Fibroblast of villous mesenchyme (primary cell): Measurements from ENCODE around the gene AUTS2. TPM values are rescaled to one million over a fixed set of nuclear protein-coding genes. Genes with fewer than 3 reads are reported as not detected.
A peak's percentile ranks its signal among the peaks of the same experiment; 100 is the strongest.

Experiments
- DNase-seq: peaks from one replicate; pipeline ENCODE4 v3.0.0-alpha.2; 2010; ENCODE audit warnings: low read depth
- H3K4me3 ChIP-seq: 2 replicates; pipeline ENCODE4 v1.5.1; 2011; ENCODE audit warnings: low read depth, mild to moderate bottlenecking, low read length
- total RNA-seq: library from RNA; depleted of rRNA; stranded (reverse); fragments of >200 nt; gene quantifications from 2 replicates; pipeline ENCODE4 v1.2.3, GENCODE V29; 2012
- TF ChIP-seq, protein P1 (sequence below): IDR thresholded peaks from 2 replicates; pipeline ENCODE4 v1.5.1; 2012; ENCODE audit warnings: low read depth, mild to moderate bottlenecking, low read length; ENCODE audit not compliant: insufficient read depth

The AUTS2 gene
- total RNA-seq, 1 donor, result 3.9 TPM

DNA sequence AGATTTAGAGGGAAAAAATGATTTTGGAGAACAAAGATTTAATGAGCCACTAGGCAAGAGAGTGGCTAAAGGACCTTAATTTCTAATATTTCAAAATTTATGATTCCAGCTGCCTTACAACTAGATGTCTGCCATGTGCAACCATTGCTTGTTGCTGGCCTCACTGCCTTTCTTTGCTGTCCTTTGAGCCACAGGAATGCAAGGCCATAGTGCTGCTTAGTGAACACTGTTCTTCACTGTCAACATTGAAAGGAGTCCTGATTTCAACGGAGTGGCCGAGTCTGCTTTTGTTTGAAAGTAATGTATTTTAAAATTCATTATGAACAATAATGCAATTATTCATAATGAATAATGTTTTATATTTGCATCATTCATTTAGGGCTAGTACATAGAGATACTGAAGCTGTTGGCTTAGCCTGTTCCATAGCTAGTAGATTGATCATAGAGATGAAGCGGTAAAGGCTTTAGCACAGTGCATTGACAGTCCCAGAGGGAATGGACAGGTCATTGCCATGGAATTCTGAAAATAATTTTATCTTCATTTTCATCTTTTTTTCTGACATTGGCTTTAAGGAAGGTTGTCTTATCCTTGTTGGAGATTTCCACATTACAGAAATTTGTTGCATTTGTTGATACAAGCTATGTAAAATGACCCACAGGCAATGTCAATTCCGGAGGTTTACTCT, 544.1 kb downstream of the AUTS2 start:
- no peak overlapping the region for H3K4me3 ChIP-seq
- TF ChIP-seq, protein P1, sequence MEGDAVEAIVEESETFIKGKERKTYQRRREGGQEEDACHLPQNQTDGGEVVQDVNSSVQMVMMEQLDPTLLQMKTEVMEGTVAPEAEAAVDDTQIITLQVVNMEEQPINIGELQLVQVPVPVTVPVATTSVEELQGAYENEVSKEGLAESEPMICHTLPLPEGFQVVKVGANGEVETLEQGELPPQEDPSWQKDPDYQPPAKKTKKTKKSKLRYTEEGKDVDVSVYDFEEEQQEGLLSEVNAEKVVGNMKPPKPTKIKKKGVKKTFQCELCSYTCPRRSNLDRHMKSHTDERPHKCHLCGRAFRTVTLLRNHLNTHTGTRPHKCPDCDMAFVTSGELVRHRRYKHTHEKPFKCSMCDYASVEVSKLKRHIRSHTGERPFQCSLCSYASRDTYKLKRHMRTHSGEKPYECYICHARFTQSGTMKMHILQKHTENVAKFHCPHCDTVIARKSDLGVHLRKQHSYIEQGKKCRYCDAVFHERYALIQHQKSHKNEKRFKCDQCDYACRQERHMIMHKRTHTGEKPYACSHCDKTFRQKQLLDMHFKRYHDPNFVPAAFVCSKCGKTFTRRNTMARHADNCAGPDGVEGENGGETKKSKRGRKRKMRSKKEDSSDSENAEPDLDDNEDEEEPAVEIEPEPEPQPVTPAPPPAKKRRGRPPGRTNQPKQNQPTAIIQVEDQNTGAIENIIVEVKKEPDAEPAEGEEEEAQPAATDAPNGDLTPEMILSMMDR, result no peak
- no peak for DNase-seq

DNA sequence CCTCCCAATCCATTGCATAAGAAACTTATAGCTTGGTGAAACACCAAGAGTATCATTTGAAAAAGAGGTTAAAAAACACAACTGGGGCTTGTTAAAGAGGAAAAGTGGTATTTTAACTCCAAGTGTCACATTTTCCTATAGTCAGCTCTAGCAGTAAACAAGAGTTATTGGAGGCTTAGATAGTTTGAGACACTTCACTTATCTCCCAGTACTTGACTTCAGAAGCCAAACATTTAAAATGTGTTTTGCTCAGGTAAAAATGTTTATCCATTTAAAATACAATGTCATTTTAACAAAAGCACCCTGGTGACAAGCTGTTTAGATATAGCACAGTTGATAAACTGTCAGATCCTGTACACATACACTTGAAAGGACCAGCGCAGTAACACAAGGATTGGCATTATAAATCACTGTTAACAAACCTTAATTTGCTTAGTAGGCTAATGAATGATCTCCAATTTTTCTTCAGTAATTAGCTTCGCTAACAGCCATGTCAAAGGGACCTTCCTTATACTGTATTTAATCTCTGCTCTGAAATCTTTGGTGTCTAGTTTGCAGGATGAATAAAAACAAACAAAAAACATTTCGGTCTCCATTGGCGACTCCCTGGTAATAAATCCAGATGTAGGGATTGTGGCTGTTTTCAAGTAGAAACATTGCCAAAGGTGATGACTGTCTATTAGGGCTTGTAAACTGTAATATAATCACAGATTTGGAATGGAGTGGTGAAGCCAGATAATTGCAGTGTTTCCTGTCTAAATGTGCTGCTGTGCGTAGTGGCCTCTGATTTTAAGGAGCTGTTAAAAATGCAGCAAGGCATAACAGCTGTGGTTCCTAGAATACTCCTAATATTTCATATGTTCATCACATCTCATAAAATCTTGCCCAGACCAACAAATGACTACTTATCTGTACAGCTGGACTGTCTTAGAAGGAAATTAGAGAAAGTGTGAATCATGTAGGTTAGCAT, 545.1 kb downstream of the AUTS2 start:
- no peak overlapping the region for H3K4me3 ChIP-seq
- DNase-seq, result peak; percentile 29
- TF ChIP-seq, protein P1, result no peak

DNA sequence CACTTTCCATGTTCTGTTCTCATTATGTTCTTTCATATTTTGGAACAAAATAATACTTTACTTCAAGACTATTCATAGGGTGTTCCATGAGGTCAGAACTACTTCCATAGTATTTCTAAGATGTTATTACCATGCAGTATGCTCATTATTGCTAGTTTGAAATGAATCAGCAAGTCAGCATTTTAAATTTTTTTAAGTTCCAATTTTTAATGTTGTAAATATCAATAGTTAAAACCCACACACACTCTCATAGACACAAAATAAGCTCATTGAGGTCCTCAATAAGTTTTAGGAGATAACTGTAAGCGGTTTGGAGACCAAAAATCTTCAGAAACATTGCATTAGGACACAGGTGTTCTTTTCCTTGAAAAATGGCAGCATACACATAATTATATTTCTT, 550.7 kb downstream of the AUTS2 start:
- no peak overlapping the region for H3K4me3 ChIP-seq
- DNase-seq, result no peak
- TF ChIP-seq, protein P1, result no peak

DNA sequence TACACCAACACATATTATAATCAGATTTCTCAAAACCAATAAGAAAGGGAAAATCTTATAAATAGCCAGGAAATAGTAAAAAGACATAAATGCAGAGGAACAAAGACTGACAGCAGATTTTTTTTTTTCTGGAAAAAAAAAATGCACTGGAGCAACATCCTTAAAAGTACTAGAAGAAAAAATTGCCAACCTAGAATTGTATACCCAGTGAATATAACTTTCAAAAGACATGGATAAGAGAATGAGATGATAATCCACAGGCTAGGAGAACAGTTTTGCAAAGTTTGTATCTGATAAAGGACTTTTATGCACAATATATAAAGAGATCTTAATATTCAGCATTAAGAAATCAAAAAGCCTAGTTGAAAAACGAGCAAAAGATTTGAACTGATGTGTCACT, 554.0 kb downstream of the AUTS2 start:
- H3K4me3 ChIP-seq, result no peak overlapping the region
- no peak for DNase-seq
- TF ChIP-seq, protein P1, result no peak

DNA sequence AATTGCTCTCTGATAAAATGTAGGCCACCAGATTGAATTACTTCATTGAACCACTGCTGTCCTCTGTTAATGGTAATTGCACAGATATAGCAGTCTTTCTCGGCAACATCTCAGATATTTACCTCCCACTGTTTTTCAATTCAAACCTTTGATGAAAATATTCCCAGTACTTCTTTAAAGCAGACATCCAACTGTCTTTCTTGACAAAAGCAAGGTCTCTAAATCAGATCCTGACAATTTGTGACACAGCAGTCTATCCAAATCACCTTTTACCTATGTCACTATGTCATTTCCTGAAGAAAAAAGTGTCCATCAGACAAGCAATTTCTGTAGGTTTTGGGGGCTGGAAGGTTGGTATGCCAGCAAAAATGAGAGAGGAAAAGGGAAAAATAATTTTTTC, 555.7 kb downstream of the AUTS2 start:
- TF ChIP-seq, protein P1, result no peak
- H3K4me3 ChIP-seq, result no peak overlapping the region
- no peak for DNase-seq

DNA sequence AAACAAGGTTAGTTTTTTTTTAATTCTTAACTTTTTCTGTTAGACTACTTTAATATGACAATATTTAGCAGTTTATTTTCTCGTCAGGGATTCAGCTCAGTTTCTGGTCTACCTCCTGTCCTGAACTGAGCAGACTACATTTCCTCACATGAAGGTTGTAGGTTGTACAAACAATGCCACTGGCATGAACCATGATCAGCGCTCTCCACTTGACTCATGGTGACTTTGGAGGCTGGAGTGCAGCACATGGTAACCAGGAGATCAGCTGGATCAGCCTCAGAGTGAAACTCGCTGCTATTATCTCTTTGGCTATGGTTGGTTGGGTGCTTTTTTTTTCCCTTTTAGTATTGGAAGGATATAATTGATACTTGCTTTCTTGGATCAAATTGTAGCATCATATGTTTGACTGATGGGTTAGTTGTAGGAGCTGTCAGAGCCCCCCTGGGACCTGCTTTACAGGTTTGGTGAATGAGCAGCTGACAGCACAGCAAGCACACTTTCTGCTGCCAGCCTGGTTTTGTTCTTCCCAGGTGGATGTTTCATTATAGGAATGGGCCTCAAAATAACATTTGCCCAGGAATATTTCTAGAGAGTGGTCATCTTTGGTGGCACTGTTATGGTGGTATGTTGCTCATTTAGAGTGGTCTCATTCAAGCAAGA, 556.4 kb downstream of the AUTS2 start:
- no peak for DNase-seq
- no peak overlapping the region for H3K4me3 ChIP-seq
- TF ChIP-seq, protein P1, result no peak
